Measurements from ENCODE around the gene MBNL1.

Gene MBNL1

GRCh38 chr3:152268555-152269055 lies at the start of gene MBNL1:
Gene MBNL1, plus strand, starts transcription at chr3:152268929. Its CDS starts 31,265 bp downstream, at chr3:152300194.
- peak; percentile 49 for DNase-seq (ENCODE audit: low read depth, low spot score)

- DNase-seq (ENCODE audit: low read depth, low spot score) = no peak
These were observed 49.5 kb upstream of the MBNL1 start for GRCh38 chr3:152219216-152219615.

GRCh38 chr3:152219769-152220255 lies 48.9 kb upstream of the MBNL1 start:
- DNase-seq (ENCODE audit: low read depth, low spot score) = no peak

- no peak for DNase-seq (ENCODE audit: low read depth, low spot score)
These were observed 46.4 kb upstream of the MBNL1 start for GRCh38 chr3:152222327-152222726.

GRCh38 chr3:152225201-152225600 lies 43.5 kb upstream of the MBNL1 start:
- no peak for DNase-seq (ENCODE audit: low read depth, low spot score)

- DNase-seq (ENCODE audit: low read depth, low spot score) = no peak
These were observed 42.6 kb upstream of the MBNL1 start for GRCh38 chr3:152226176-152226575.

- DNase-seq (ENCODE audit: low read depth, low spot score) = no peak
These were observed 41.7 kb upstream of the MBNL1 start for GRCh38 chr3:152227027-152227426.

GRCh38 chr3:152229692-152230091 lies 39.0 kb upstream of the MBNL1 start:
- DNase-seq (ENCODE audit: low read depth, low spot score) = no peak

GRCh38 chr3:152230370-152230769 lies 38.4 kb upstream of the MBNL1 start:
- no peak for DNase-seq (ENCODE audit: low read depth, low spot score)

GRCh38 chr3:152232001-152232400 lies 36.7 kb upstream of the MBNL1 start:
- no peak for DNase-seq (ENCODE audit: low read depth, low spot score)

GRCh38 chr3:152232679-152233078 lies 36.0 kb upstream of the MBNL1 start:
- no peak for DNase-seq (ENCODE audit: low read depth, low spot score)

- no peak for DNase-seq (ENCODE audit: low read depth, low spot score)
These were observed 33.9 kb upstream of the MBNL1 start for GRCh38 chr3:152234657-152235375.

- DNase-seq (ENCODE audit: low read depth, low spot score) = no peak
These were observed 32.9 kb upstream of the MBNL1 start for GRCh38 chr3:152235709-152236298.

- no peak for DNase-seq (ENCODE audit: low read depth, low spot score)
These were observed 32.0 kb upstream of the MBNL1 start for GRCh38 chr3:152236716-152237115.

GRCh38 chr3:152241142-152242017 lies 27.3 kb upstream of the MBNL1 start:
- no peak for DNase-seq (ENCODE audit: low read depth, low spot score)

- DNase-seq (ENCODE audit: low read depth, low spot score) = no peak
These were observed 25.4 kb upstream of the MBNL1 start for GRCh38 chr3:152243301-152243711.

- no peak for DNase-seq (ENCODE audit: low read depth, low spot score)
These were observed 24.8 kb upstream of the MBNL1 start for GRCh38 chr3:152243721-152244516.

- DNase-seq (ENCODE audit: low read depth, low spot score) = no peak
These were observed 24.2 kb upstream of the MBNL1 start for GRCh38 chr3:152244517-152244888.

- no peak for DNase-seq (ENCODE audit: low read depth, low spot score)
These were observed 23.1 kb upstream of the MBNL1 start for GRCh38 chr3:152245498-152246170.

GRCh38 chr3:152251916-152252315 lies 16.8 kb upstream of the MBNL1 start:
- DNase-seq (ENCODE audit: low read depth, low spot score) = no peak

GRCh38 chr3:152252755-152253154 lies 16.0 kb upstream of the MBNL1 start:
- no peak for DNase-seq (ENCODE audit: low read depth, low spot score)

Measured in activated naive CD8-positive, alpha-beta T cell treated with anti-CD3 and anti-CD28 coated beads, Interleukin-2, amount 50 U/mL, for 16 hours (primary cell).